Kidney glomerular epithelial cell (primary cell): ENCODE data around the gene PAIP2.
"Not testable (repeated sequence)": the region's sequence is repeated elsewhere in the genome, so short reads cannot be mapped to it uniquely, and the experiment has no call there.

Experiments
- DNase-seq: peaks from one replicate; lab custom pipeline; 2025; lab: John Stamatoyannopoulos, UW

PAIP2 gene

GRCh38 chr5:139341689-139342422 lies at the start of gene PAIP2:
PAIP2 (plus strand) TSS chr5:139341854; CDS start chr5:139363785, 21,931 bp downstream.
- DNase-seq: peak; percentile 94

GRCh38 chr5:139293202-139293506 lies 48.5 kb upstream of the PAIP2 start:
- DNase-seq: no peak

DNA sequence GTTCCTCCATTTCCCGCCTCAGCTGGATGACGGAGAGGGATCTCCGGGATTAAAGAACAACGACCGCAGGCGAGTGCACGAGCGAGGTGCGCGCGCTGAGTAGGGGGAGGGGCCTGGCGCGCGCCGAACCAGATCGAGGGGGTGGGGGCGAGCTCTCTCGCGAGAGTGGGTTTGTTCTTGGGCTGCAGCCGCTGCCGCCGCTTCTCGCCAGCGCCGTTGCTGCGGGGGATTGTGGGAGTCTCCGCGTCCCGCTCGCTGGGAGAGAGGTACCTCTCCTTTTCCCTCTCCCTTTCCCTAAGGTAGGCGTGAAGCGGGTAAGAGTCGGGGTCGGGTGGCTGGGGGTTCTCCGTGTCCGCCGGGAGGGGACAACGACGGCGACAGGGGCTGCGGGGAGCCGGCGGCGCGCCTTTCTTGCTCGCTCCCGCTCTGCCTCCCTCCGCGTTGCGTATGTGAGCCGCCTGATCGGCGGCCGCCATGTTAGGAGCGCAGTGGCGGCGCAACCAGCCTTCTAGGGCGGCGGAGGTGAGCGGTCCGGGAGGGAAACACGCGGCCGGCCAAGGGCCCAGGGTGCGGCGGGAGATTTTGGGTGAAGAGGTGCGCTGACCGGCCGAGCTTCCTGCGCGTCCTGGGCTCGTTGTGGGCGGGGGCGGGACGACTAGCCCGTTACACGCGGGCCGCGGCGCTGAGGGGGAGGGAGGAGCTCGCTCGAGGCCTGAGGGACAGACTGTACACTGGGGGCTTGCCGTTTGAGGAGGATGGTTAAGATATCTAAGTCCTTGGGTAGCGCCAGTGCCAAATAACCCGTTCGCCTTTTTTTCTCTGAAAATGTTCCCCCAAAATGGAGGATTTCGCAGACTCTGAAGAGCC lies 47.9 kb upstream of the PAIP2 start, which contains the start of gene MATR3:
Gene MATR3, plus strand, starts transcription at position 234 of the 867 bp plus-strand sequence. CDS start 13,676 bp downstream, outside the sequence.
- peak; percentile 94 for DNase-seq

GRCh38 chr5:139294374-139295165 lies 47.1 kb upstream of the PAIP2 start:
- peak; percentile 50 for DNase-seq

- DNase-seq: peak; percentile 50
Observed at GRCh38 chr5:139295346-139296057, 46.2 kb upstream of the PAIP2 start.

- no peak for DNase-seq
Observed at GRCh38 chr5:139296198-139296597, 45.5 kb upstream of the PAIP2 start.

- no peak for DNase-seq
Observed at GRCh38 chr5:139296862-139297326, 44.8 kb upstream of the PAIP2 start.

DNA sequence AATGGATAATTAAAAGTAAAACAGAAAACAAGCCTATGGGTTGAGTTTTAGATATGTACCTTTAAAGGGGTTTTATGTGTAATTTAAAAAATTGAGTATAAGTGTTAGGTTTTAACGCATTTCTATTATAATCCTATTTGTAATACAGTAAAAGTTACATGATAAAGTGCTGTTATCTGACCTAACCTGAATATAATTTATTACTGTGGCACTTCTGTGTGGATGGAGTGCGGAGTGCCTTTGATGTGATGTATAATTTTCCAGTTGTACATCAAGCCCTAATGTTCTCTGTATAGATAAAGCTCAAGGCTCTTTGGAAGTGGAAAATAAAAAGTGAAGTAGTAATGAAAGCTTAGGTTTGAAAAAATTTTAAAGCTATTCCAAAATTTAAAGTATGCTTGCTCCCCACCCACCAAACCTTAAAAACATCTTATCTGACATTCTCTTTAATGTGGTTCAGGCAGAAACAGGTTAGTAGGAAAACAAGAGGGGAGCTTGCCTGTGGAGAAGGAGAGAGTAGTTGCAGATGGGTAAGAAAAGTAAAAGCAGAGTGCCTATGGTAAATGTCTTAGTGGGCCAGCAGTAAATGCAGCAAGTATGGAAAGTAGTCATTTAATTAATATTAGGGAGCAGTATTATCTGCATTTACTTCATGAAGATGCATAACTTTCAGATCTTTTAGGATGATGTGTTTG lies 44.1 kb upstream of the PAIP2 start:
- DNase-seq: no peak

GRCh38 chr5:139298242-139298641 lies 43.4 kb upstream of the PAIP2 start:
- DNase-seq: no peak

DNA sequence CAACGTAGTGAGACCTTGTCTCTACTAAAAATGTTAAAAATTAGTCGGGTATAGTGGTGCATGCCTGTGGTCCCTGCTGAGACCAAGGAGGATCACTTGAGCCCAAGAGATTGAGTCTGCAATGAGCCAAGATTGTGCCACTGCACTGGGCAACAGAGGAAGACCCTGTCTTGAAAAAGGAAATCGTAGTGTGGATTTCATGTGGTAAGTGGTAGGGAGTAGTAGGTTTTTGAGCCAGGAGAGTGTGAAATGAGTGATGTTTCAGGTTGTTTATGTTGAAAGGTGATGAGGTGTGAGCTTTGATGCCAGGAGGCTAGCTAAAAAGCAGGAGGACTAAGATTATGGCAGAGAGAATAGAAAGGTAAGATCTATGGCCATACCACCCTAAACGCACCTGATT lies 42.2 kb upstream of the PAIP2 start:
- no peak for DNase-seq

- no peak for DNase-seq
Observed at GRCh38 chr5:139301808-139302499, 39.7 kb upstream of the PAIP2 start.

- DNase-seq: no peak
Observed at GRCh38 chr5:139304391-139305324, 37.0 kb upstream of the PAIP2 start.

GRCh38 chr5:139306197-139306596 lies 35.5 kb upstream of the PAIP2 start:
- no peak for DNase-seq

DNA sequence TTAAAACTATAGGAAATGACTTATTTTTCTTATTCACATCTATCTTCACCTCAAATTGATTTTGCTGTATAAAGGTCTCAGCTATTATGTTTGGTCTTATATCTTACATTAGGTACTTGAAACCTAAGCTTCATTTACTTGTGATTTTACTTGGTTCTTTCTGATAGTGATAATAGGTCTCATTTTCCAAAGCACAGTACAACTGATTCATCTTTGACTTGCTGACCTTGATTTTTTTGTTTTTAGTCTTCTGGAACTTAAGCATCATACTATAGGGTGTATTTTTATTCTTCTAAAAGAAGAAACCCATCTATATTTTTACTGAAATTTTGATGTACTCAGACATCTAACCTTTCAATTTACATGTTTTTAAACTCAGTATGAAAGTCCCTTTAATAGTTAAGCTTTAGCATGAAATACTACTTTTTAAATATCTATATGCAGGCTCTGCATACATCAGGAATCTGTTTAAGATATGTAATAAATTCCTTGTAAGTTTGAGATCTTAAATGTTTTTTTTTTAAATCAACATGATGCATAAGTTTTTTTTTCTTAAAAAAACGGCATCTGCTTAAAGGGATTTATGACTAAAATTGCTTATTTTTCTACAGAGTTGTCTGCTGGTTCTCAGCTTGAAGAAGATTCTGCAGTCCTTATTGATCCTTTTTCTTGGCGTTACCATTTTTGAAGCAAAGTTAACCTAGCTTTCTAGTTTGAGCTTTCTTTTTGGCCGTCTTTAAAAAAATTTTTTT lies 34.9 kb upstream of the PAIP2 start:
- DNase-seq: no peak

DNA sequence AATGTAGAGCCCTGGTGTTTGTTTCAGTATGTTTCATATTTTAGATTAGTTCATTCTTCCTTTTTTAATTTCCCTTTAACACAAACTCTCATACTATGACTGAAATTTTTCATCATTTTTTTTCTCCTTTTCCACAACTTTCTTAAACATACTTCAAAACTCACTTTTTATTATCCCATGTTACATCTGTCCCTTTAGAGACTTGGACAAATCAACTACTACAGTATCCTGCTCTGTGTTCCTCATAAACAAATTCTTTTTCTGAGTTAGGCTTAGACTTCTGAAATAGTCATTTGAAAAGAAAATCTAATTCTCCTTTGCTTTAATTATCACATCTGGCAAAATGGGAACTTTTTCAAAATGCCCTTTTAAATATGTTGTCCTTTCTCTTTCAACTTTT lies 32.9 kb upstream of the PAIP2 start:
- DNase-seq: no peak

GRCh38 chr5:139310715-139311186 lies 30.9 kb upstream of the PAIP2 start:
- DNase-seq: not testable (repeated sequence)

GRCh38 chr5:139312075-139312474 lies 29.6 kb upstream of the PAIP2 start:
- no peak for DNase-seq

- DNase-seq: no peak
Observed at GRCh38 chr5:139314276-139314675, 27.4 kb upstream of the PAIP2 start.
